ENCODE results near the gene NFYB. TPM values are rescaled to one million over a fixed set of nuclear protein-coding genes. Genes with fewer than 3 reads are reported as not detected.

The NFYB gene
- total RNA-seq, 4 donors from 2014 or later, result 40.9 to 63.0 (median 44.9) TPM

- no peak for DNase-seq
- no peaks in the 10 kb centered on the region for H3K9me3 ChIP-seq
- H3K27ac ChIP-seq, result no peak overlapping the region
- peaks cover 0 to 7% of the 10 kb centered on the region in 2 donors for H3K4me1 ChIP-seq
- H3K27me3 ChIP-seq, result no peaks in the 10 kb centered on the region
- no peak overlapping the region for H3K4me3 ChIP-seq
- TF ChIP-seq, protein P1, sequence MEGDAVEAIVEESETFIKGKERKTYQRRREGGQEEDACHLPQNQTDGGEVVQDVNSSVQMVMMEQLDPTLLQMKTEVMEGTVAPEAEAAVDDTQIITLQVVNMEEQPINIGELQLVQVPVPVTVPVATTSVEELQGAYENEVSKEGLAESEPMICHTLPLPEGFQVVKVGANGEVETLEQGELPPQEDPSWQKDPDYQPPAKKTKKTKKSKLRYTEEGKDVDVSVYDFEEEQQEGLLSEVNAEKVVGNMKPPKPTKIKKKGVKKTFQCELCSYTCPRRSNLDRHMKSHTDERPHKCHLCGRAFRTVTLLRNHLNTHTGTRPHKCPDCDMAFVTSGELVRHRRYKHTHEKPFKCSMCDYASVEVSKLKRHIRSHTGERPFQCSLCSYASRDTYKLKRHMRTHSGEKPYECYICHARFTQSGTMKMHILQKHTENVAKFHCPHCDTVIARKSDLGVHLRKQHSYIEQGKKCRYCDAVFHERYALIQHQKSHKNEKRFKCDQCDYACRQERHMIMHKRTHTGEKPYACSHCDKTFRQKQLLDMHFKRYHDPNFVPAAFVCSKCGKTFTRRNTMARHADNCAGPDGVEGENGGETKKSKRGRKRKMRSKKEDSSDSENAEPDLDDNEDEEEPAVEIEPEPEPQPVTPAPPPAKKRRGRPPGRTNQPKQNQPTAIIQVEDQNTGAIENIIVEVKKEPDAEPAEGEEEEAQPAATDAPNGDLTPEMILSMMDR (IDR thresholded peaks at IDR 0.05), result no peak
- TF ChIP-seq POLR2A (IDR thresholded peaks at IDR 0.05), result no peak
- H3K36me3 ChIP-seq, result no peaks in the 10 kb centered on the region
- intact Hi-C loops (cut with DNase I; ENCODE audit: low total_unique reads), result no loop called here
Observed at GRCh38 chr12:104132351-104132956, 5.6 kb downstream of the NFYB start.

- Histone ChIP-seq H3K9me3 (no peaks in the 10 kb centered on the region), H3K27ac (no peak overlapping the region), H3K4me1 (peaks cover 0 to 7% of the 10 kb centered on the region in 2 donors), H3K27me3 (no peaks in the 10 kb centered on the region), H3K36me3 (no peaks in the 10 kb centered on the region), H3K4me3 (no peak overlapping the region)
- no peak for TF ChIP-seq POLR2A (IDR thresholded peaks at IDR 0.05)
- TF ChIP-seq, protein P1 (IDR thresholded peaks at IDR 0.05), result no peak
- DNase-seq, result no peak
- intact Hi-C loops (cut with DNase I; ENCODE audit: low total_unique reads), result no loop called here
Observed at GRCh38 chr12:104131609-104132008, 6.4 kb downstream of the NFYB start.

DNA sequence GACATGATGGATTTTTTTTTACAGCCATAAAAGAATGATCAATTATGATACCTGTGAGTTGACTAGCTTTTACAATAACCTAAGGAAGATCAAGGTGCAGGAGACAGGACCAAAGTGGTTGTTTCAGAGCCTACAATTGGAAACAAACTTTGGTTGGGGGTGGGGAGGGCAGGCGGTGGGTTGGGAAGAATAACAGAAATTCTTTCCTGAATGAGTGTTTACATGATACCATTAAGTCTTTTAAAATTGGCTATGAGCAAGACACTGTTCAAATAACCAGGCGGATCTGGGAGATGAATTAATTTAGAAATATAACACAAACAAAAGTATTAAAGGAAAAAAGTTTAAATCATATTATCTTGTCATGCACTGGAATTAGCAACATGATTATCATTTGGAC lies 7.2 kb downstream of the NFYB start:
- Histone ChIP-seq H3K4me3 (no peak overlapping the region), H3K27me3 (no peaks in the 10 kb centered on the region), H3K9me3 (no peaks in the 10 kb centered on the region), H3K4me1 (peaks cover 0 to 7% of the 10 kb centered on the region in 2 donors), H3K27ac (no peak overlapping the region), H3K36me3 (no peaks in the 10 kb centered on the region)
- TF ChIP-seq, protein P1 (IDR thresholded peaks at IDR 0.05), result no peak
- intact Hi-C loops (cut with DNase I; ENCODE audit: low total_unique reads), result no loop called here
- no peak for DNase-seq

- intact Hi-C loops (cut with DNase I; ENCODE audit: low total_unique reads), result no loop called here
- Histone ChIP-seq H3K4me1 (no peaks in the 10 kb centered on the region), H3K9me3 (no peaks in the 10 kb centered on the region), H3K27ac (no peak overlapping the region), H3K36me3 (no peaks in the 10 kb centered on the region), H3K27me3 (no peaks in the 10 kb centered on the region), H3K4me3 (no peak overlapping the region)
- DNase-seq, result no peak
- TF ChIP-seq, protein P1 (IDR thresholded peaks at IDR 0.05), result no peak
- no peak for TF ChIP-seq POLR2A (IDR thresholded peaks at IDR 0.05)
Observed at GRCh38 chr12:104126548-104126947, 11.5 kb downstream of the NFYB start.

GRCh38 chr12:104122298-104122697 lies 15.7 kb downstream of the NFYB start:
- H3K27ac ChIP-seq, result no peak overlapping the region
- H3K9me3 ChIP-seq, result no peaks in the 10 kb centered on the region
- no peaks in the 10 kb centered on the region for H3K4me1 ChIP-seq
- DNase-seq, result no peak
- no peak overlapping the region for H3K4me3 ChIP-seq
- TF ChIP-seq POLR2A (IDR thresholded peaks at IDR 0.05), result no peak
- TF ChIP-seq, protein P1 (IDR thresholded peaks at IDR 0.05), result no peak
- no peaks in the 10 kb centered on the region for H3K27me3 ChIP-seq
- intact Hi-C loops (cut with DNase I; ENCODE audit: low total_unique reads), result no loop called here
- no peaks in the 10 kb centered on the region for H3K36me3 ChIP-seq
